Measurements from ENCODE around the gene SREBF2. TPM values are rescaled to one million over a fixed set of nuclear protein-coding genes. Genes with fewer than 3 reads are reported as not detected.

SREBF2 gene
- total and polyA plus RNA-seq, 2 donors (not counting 3 experiments of a cell fraction or from before 2014, with no cell fraction given): 101 to 136 TPM

DNA sequence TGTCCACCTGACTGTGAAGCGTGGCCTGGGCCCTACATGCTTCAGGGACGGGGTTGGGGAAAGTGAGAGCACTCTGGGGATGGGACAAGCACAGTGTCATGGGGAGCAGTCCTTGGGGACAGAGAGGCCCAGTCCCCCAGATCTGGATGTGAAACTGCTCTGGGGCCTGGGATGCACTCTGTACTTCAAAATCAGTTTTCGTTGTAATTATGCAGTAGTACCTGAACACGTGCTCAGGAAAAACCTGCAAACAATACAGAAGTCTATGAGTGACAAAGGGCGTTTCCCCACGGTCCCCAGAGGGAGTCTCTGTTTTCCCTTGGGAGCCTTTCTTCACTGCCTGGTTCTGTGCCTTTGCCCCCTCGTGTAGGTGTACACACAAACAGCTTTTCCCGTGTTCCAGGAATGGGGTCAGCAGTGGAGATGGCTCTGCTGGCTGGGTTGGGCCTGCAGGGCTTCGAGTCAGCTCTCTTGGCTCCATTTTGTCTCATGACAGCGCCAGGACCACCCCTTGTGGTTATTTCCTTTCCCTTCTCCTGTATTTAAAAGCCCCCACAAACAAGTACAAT is 98.9 kb downstream of the SREBF2 start:
- no peak overlapping the region for H3K27ac ChIP-seq (ENCODE audit: insufficient read depth, low read depth, low read length)
- H3K9ac ChIP-seq (replicated peaks; ENCODE audit: extremely low read depth, insufficient read depth, low read length): no peak overlapping the region
- H3K36me3 ChIP-seq (ENCODE audit: control insufficient read depth in 2 of 2, extremely low read depth in 1 of 2, insufficient read depth in 2 of 2, low read length in 2 of 2): no peaks in the 10 kb centered on the region
- no peak overlapping the region for H2AFZ ChIP-seq (ENCODE audit: low read depth, low read length)
- no peaks in the 10 kb centered on the region for H3K27me3 ChIP-seq (ENCODE audit: control insufficient read depth in 2 of 2, insufficient read depth in 2 of 2, low read length in 2 of 2)
- intact Hi-C loops (cut with micrococcal nuclease) (no loop called here), dilution Hi-C loops (cut with MboI; ENCODE audit: extremely low pct_ligation_motif_present, low sequenced_read_pairs) (no loop called here)
- H3K4me1 ChIP-seq (ENCODE audit: control insufficient read depth, extremely low read depth, insufficient read depth, low read length): no peaks in the 10 kb centered on the region
- H3K4me2 ChIP-seq (ENCODE audit: insufficient read depth, low read length): no peak overlapping the region
- CTCF ChIA-PET: interaction anchor here (1.0 kb wide), 1 partner anchor 9 kb away, joined by 4 read pairs; no protein-coding TSS in a partner anchor
- no peaks in the 10 kb centered on the region for H3K79me2 ChIP-seq (ENCODE audit: control insufficient read depth, insufficient read depth, low read length)
- H3K9me1 ChIP-seq (replicated peaks; ENCODE audit: control insufficient read depth, extremely low read depth, insufficient read depth, low read length): no peaks in the 10 kb centered on the region
- no peaks in the 10 kb centered on the region for H4K20me1 ChIP-seq (replicated peaks; ENCODE audit: control insufficient read depth, extremely low read depth, insufficient read depth, low read length)
- DNase-seq (ENCODE audit: low read depth, low spot score): no peak
- POLR2A ChIA-PET: interaction anchor here (0.7 kb wide), 1 partner anchor 26 kb away, joined by 3 read pairs; no protein-coding TSS in a partner anchor
- no peak overlapping the region for H3K4me3 ChIP-seq (replicated peaks in 1 of 3; ENCODE audit: insufficient read depth in 1 of 3, low read depth in 1 of 3, low read length in 3 of 3)
- no TSS peak for BruUV-seq (replicated peaks)
- H3K9me3 ChIP-seq (replicated peaks; ENCODE audit: control insufficient read depth, insufficient read depth, low read length): no peaks in the 10 kb centered on the region
- TF ChIP-seq, protein P1, sequence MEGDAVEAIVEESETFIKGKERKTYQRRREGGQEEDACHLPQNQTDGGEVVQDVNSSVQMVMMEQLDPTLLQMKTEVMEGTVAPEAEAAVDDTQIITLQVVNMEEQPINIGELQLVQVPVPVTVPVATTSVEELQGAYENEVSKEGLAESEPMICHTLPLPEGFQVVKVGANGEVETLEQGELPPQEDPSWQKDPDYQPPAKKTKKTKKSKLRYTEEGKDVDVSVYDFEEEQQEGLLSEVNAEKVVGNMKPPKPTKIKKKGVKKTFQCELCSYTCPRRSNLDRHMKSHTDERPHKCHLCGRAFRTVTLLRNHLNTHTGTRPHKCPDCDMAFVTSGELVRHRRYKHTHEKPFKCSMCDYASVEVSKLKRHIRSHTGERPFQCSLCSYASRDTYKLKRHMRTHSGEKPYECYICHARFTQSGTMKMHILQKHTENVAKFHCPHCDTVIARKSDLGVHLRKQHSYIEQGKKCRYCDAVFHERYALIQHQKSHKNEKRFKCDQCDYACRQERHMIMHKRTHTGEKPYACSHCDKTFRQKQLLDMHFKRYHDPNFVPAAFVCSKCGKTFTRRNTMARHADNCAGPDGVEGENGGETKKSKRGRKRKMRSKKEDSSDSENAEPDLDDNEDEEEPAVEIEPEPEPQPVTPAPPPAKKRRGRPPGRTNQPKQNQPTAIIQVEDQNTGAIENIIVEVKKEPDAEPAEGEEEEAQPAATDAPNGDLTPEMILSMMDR (IDR thresholded peaks at IDR 0.05; ENCODE audit: extremely low read depth in 1 of 2, insufficient read depth in 1 of 2, low read depth in 1 of 2, low read length in 2 of 2): no peak
- TF ChIP-seq FOS (IDR thresholded peaks at IDR 0.05; ENCODE audit: borderline replicate concordance, insufficient read depth, low read length) (no peak), MYC (IDR thresholded peaks at IDR 0.05; ENCODE audit: low read depth, low read length) (no peak), POLR2A (IDR thresholded peaks at IDR 0.05; ENCODE audit: low read depth, low read length) (no peak), GATA2 (IDR thresholded peaks at IDR 0.05; ENCODE audit: insufficient read depth, insufficient read length, low read depth, low read length) (no peak), EZH2 (IDR thresholded peaks at IDR 0.05; ENCODE audit: borderline replicate concordance, low read depth, low read length, severe bottlenecking) (no peak), JUN (IDR thresholded peaks at IDR 0.05; ENCODE audit: borderline replicate concordance, insufficient read depth, insufficient read length, low read depth) (no peak), POLR2AphosphoS5 (IDR thresholded peaks at IDR 0.05; ENCODE audit: insufficient read depth, low read depth, low read length) (no peak)
- TF ChIP-seq, protein P2, sequence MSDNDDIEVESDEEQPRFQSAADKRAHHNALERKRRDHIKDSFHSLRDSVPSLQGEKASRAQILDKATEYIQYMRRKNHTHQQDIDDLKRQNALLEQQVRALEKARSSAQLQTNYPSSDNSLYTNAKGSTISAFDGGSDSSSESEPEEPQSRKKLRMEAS (IDR thresholded peaks at IDR 0.05; ENCODE audit: insufficient read depth, insufficient read length): no peak
- FAIRE-seq: no peak

All from endothelial cell of umbilical vein (primary cell).